Middle frontal gyrus (tissue), 1 donor: ENCODE results near the gene NEXMIF.
"Not testable (repeated sequence)": the region's sequence is repeated elsewhere in the genome, so short reads cannot be mapped to it uniquely, and the experiment has no call there.

Source experiments
- DNase-seq: peaks from one replicate; pipeline ENCODE4 v3.0.0-alpha.2; 2015; ENCODE audit warnings: low spot score; ENCODE audit errors: extremely low spot score

The NEXMIF gene

DNA sequence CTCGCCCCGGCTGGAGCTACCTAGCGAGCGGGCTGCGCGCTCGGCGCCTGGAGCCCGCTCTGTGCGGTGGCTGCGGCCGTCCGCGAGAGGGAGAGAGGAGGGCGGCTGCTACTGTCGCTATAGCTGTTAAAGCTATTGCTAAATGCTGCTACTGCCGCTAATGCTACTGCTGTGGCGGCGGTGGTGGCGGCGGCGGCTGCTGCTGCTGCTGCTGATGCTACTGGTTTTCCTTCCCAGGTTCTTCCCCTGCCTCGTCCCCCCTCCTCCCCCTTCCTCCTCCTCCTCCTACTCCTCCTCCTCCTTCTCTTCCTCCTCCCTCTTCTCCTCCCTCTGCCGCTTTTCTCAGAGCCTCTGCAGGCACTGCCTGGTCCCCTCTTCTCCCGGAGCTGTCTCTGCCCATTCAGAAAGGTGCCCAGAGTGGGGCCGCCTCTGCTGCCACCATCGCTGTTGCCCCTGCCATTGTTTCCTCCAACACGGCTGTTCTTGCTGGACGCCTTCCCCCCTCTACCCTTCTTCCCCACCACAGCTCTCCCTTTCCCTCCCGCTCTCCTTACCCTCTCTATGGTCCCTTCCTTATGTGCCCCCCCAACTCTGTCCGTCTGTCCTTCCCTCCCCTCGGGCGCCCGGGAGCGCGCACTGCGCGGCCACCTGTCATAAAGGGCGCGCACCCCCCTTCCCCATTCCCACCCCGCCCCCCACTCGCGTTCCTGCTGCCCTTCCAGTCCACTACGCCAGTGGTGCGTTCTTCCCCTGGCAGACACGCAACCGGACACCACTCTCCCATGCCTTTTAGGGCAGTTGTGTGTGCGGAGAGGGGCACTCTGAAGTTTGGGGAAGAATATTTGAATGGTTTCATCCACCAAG lies at the start of gene NEXMIF:
TSS of gene NEXMIF (minus strand) at position 228 of the 864 bp plus-strand sequence.
- no peak for DNase-seq

DNA sequence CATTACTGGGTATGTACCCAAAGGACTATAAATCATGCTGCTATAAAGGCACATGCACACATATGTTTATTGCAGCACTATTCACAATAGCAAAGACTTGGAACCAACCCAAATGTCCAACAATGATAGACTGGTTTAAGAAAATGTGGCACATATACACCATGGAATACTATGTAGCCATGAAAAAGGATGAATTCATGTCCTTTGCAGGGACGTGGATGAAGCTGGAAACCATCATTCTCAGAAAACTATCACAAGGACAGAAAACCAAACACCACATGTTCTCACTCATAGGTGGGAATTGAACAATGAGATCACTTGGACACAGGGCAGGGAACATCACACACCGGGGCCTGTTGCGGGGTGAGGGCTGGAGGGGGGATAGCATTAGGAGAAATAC lies 36.7 kb upstream of the NEXMIF start:
- not testable (repeated sequence) for DNase-seq

DNA sequence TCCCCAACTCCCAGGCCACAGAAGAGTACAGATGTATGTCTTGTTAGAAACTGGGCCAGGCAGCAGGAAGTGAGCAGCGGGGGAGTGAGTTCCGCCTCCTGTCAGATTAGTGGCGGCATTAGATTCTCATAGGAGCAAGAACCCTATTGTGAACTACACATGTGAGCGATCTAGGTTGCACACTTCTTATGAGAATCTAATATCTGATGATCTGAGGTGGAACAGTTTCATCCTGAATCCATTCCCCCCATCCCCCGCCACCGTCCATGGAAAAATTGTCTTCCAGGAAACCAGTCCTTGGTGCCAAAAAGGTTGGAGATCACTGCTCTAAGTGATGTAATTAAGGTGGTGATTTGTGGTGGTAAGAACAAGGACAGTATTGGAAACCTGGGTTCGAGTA lies 24.5 kb upstream of the NEXMIF start:
- no peak for DNase-seq

DNA sequence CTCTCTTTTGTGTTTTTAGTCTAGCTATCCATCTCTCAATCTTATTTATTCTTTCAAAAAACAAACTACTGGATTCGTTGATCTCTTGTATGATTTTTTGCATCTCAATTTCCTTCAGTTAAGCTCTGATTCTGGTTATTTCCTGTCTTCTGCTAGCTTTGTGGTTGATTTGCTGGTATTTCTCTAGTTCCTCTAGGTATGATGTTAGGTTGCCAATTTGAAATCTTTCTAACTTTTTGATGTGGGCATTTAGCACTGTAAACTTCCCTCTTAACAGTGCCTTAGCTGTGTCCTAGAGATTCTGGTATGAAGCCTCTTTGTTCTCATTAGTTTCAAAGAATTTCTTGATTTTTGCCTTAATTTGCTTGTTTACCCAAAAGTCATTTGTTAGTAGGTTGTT lies 15.2 kb upstream of the NEXMIF start:
- DNase-seq, result no peak

DNA sequence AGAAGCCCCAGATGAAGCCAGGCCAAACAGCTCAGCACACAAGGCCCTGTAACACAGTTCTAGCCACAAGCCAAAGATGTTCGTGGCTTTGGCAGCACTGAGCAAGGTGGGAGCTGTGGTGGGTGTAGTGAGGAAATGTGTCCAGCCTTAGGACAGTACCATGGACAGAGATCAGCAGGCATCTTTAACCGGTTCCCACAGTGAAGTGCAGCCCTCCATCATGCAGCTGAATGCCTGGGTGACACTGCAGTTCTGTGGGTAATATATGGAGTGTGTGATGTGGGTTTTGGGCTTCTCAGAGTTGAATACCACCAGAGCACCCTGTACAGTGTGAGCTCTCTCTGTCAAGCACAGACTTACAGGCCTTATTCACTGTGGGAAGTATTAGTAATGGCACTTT lies 6.0 kb upstream of the NEXMIF start:
- no peak for DNase-seq

DNA sequence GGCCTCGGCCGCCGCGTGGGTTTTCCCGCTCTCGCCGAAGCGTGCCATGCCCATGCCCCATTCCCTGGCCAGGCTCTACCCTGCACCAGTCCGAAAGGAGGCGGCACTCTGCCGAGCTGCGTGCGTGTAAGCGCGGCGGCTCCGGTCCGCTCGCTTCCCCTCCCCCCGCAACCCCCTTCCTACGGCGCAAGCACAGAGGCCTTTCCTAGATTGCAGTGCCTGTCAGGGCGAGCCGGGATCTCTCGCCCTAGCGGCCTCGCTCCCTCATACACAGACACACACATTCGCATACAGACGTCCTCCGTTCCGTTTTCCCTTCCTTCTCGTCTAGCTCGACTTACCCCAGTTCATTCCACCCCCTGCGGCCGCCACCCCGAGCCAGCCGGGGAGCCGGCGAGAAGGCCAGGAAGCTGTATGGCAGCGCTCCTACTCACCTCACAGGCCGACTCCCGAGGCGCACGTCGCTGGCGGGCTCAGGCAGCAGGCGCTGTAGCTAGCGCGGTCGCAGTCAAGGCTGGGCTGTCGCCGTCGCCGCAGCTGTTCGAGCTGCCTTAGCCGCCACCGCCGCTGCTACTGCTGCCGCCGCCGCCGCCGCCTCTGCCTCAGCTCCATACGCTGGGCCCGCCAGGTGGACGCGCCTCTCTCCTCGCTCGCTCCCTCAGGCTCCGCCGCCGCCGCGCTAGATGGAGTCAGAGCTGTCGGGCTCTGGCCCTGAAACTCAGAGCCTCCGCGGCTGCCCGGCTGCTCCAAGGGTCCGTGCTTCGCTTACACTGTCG lies 615 bp downstream of the NEXMIF start:
- no peak for DNase-seq

DNA sequence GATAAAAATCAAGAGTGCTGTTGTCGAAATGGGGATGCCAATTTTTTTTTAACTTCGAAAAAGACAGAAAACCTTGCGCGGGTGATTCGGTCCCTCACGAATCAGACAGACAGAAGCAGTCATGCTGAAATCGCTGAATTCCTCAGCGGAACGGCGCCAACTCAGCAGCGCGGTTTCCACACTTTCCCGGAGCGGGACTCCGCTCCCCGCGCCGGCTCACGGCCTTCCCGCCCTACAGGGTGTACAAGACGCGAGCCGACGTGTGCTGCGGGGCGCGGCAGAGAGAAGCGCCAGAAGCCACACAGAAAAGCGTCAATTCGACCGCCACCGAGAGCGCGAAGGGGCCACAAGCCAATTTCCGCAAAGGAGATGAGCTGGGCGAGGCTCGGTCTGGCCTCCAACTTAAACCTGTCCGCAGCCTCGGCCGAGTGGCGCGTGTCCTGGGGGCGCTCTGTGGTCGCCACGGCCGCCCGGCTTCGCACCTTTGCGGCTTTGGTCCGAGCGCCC lies 1.3 kb downstream of the NEXMIF start:
- no peak for DNase-seq

DNA sequence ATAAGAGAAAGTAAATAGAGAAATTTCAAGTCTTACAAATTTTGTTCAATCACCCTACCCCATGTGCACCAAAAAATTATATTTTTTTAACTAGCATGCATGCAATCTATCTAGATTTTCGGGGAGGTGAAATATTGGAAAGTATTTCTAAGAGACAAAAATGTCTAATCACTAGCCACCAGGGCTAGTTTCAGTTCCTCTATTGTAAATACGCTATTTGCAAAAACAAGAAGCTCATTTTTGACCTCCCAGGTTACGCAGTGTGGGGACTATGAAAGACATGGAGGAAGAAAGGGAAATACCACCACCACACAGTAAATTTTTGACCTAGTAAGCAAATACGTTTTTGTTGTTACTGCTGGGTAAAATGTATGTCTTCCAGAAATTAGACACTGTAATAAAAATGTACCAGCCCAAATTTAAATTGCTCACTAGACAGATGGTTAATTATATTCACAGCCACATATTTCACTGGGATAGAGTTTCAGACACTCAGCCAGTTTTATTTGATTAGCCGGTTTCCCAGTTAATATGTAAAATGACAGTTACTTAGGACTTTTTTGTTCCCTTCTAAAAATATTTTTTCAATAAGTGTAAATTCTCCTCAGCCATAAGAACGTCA lies 2.2 kb downstream of the NEXMIF start:
- no peak for DNase-seq

DNA sequence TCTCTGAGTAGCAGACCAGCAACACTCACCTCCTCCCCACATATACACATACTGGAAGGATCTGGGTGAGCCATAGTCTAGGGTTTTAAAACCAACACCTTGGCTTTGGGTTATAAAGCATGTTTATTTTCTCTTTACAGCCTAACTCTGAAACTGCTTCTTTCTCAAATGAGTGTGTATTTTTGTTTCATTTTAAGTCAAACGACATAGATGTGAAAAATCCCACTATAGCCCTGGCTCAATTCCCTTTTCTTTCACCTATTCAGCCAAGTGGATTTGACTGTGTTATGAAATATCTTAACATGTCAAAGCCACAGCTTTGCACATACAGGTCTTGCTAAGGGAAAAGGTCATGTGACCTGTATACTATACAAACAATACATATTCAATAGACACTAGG lies 13.8 kb downstream of the NEXMIF start:
- DNase-seq, result no peak

DNA sequence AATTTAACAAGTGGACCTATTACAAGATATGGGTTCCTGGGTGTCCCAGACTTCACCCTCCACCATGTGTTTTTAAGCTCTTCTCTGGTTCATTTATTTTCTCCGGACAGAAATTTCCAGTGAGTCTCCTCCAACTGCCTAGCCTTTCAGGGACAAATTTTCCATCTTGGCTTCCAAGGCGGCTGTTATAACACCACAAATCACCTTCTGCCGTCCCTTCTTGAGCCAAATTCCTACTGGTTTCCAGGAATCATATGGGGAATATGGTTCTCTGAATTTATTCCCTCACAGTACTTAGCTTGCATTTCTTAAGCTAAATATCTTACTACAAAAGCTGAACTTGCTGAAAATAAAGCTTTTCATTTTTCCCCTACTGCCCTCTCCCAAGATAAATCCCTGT lies 18.8 kb downstream of the NEXMIF start:
- no peak for DNase-seq

DNA sequence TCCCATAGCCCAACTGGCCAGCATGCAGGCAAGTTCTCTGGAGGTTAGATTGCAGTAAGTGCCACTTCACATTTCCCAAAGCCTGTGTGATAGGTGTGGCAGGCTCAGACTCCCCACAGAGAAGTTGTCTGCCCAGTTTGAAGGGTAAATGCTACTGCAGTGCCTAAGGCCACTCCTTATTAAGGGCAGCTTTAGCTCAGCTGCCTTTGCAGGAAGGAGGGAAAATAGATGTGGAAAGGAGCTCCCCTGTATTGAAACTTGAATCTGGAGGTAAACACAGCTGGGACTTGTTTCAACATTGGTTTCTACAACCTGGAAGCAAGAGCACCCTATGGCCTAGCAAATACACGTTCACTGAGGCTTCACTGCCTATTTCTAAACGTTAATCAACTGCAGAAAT lies 22.4 kb downstream of the NEXMIF start:
- DNase-seq, result no peak

DNA sequence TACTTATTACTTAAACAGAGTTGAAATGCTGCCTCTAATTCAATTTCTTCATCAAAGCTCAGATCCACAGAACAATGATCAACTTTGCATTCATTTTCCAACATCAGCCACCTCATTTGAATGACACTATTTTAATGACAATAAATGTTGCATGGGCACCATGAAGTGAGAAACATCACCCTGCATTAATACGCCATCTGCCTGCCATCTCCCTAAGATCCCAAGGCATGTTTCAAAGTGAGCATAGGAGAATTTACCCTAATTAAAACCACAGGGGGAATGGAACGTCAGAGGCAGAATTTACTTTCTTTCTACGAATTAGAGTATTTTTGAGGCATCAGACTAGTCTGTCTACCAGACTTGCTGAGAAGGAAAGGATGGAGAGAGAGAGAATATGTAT lies 32.7 kb downstream of the NEXMIF start:
- DNase-seq, result no peak

DNA sequence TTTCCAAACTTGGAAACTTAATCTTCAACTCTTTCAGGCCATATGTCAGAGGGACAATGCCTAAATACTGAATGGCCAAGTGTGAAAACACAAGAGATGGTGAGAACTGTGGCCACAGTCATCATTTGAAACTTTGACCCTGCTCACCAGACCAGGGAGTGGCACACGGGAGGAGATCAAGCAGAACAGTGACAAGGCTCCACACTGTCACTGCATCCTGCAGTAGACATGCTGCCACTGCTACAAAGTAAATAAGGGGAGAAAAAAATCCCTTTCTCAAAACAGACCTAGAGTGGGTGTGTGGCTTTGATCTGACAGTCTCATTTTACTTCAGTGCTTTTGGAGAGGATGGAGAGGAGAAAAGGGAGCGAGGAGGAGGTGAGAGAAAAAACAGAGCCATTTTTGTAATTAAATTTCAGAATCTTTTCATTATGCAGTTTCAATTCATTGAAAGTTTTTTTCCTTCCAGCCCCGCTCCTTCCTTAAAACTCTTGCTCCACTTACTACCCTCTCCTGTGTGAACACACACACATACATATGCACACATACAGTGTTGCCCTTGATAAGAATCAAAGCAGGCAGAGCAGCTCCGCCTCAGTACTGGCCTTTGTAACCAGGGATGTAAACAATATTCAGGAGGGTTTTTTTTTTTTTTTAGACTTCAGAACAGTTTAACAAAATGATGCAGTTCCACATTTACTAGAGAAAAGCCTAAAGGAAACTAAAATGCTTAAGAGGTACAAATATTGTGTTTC lies 34.4 kb downstream of the NEXMIF start:
- no peak for DNase-seq

DNA sequence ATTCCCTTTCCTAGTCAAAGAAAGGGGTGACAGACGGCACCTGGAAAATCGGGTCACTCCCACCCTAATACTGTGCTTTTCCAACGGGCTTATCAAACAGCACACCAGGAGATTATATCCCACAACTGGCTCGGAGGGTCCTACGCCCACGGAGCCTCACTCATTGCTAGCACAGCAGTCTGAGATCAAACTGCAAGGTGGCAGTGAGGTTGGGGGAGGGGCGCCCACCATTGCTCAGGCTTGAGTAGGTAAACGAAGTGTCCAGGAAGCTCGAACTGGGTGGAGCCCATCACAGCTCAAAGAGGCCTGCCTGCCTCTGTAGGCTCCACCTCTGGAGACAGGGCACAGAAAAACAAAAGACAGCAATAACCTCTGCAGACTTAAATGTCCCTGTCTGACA lies 42.9 kb downstream of the NEXMIF start:
- DNase-seq, result not testable (repeated sequence)

DNA sequence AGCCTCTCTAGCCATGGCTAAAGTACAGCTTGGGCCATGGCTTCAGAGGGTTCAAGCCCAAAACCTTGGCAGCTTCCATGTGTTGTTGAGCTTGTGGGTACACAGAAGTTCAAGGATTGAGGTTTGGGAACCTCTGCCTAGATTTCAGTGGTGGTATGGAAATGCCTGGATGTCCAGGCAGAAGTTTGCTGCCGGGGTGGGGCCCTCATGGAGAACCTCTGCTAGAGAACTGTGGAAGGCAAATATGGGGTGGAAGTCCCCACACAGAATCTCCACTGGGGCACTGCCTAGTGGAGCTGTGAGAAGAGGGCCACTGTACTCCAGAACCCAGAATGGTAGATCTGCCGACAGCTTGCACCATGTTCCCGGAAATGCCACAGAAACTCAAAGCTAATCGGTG lies 59.5 kb downstream of the NEXMIF start:
- no peak for DNase-seq

DNA sequence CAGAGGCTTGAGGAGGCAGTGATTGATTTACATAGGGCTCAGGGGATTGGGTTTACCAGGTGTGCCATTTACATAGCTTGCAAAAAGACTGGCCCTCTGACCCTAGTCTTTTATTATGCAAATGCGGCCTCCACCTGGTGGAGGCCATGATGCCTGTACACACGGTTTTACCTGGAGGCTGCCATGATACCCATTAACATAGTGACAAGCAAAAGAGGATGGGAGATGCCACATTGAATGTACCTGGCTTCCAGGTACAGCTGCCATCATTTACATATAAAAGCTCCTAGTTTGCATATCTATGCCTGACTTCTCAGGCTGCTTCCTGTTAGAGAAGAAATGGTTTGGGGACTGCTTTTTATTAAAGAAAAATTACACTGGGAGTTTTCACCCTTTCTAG lies 72.0 kb downstream of the NEXMIF start:
- no peak for DNase-seq

DNA sequence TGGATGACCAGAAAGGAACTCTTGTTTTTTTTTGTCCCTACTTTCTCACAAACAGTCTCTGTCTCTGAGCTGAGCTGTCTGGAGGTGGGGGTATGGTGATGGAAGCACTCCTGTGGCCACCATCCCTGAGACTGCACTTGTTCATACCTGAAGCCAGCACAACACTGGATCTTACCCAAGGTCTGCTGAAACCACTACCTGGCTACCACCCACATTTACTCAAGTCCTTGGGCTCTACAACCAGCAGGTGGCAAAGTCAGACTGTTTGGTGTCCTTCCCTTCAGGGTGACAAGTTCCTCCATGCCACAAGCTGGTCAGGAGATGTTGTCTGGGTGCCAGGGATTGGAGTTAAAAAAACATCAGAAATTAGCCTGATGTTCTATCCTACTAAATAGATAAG lies 89.7 kb downstream of the NEXMIF start:
- no peak for DNase-seq

DNA sequence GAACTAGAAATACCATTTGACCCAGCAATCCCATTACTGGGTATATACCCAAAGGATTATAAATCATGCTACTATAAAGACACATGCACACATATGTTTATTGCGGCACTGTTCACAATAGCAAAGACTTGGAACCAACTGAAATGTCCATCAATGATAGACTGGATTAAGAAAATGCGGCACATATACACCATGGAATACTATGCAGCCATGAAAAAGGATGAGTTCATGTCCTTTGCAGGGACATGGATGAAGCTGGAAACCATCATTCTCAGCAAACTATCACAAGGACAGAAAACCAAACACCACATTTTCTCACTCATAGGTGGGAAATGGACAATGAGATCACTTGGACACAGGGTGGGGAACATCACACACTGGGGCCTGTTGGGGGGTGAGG lies 105.5 kb downstream of the NEXMIF start:
- not testable (repeated sequence) for DNase-seq

DNA sequence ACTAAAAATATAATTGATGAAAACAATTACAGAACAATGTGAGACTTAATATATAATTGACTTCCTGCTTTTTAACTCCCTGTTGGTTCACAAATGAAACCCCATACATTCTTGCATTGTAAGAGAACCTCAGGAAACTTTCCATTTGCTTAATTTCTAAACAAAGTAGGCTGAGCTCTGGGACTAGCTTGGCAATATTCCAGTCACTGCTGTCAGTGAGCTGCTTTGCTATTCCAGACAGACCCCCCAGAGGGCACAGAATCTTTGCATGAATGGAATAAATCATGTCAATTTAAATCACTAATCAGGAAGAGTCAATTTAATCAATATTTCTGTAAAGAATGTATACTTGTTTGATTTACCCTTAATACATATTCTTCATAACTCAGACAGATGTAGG lies 110.6 kb downstream of the NEXMIF start:
- DNase-seq, result no peak

DNA sequence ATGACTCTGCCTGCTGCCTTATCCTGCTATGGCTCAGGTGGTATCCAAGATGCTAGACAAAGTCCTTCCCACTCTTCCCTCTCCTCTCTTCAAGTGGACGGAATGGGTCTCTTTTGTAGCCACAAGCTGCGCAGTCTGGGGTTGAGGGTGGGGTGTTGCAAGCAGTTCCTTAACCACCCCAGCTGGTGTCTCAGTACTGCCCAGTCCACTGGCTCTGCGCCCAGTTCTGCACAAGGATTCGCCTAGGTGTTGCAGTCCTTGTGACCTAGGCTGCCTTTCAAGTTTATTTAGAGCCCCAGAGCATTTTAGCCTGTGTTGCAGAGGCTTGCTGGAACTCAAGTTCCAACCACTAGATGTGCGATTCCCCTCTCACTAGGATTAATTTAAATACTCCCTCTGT lies 120.7 kb downstream of the NEXMIF start:
- DNase-seq, result no peak

DNA sequence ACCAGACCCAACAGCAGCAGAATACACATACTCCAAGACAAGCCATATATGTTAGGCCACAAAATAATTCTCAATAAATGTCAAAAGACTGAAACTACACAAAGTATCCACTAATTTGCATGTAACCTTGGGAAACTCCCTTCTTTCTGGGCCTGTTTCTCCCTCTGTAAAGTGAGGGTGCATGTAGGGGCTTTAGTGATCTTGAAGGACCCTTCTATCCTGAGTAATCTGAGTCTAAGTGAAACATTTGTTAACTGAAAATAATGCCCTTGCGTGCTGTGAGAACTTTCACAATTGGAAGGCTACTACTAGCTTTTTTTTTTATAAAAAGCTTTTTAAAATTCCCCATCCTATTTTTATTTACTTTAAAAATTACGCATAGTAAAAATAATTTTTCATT lies 125.2 kb downstream of the NEXMIF start:
- no peak for DNase-seq
